HFFc6 (cell line): ENCODE data around the gene SLC5A1. TPM values are rescaled to one million over a fixed set of nuclear protein-coding genes. Genes with fewer than 3 reads are reported as not detected.

Experiments used
- DNase-seq: peaks from one replicate; pipeline ENCODE4 v3.0.0-alpha.2; 2018
- H3K27ac Mint-ChIP-seq: 2 replicates; pipeline ENCODE4 v1.8.0; 2020; ENCODE audit warnings: mild to moderate bottlenecking, mixed read lengths
- H3K27me3 Mint-ChIP-seq: 2 replicates; pipeline ENCODE4 v1.8.0; 2021; ENCODE audit warnings: mild to moderate bottlenecking, moderate library complexity, mixed read lengths; ENCODE audit not compliant: insufficient read depth
- H3K36me3 Mint-ChIP-seq: 2 replicates; pipeline ENCODE4 v1.8.0; 2021; ENCODE audit warnings: low read depth, mixed read lengths
- H3K4me1 Mint-ChIP-seq: 2 replicates; pipeline ENCODE4 v1.8.0; 2020; ENCODE audit warnings: low read depth, mixed read lengths
- H3K4me3 Mint-ChIP-seq: 2 replicates; pipeline ENCODE4 v1.8.0; 2020; ENCODE audit warnings: mild to moderate bottlenecking, moderate library complexity, mixed read lengths
- H3K9me3 Mint-ChIP-seq: 2 replicates; pipeline ENCODE4 v1.8.0; 2020; ENCODE audit warnings: mild to moderate bottlenecking, mixed read lengths
- CTCF ChIP-seq: fragments of 200-600 bp; sonication (generic); IDR thresholded peaks from 2 replicates; pipeline ENCODE4 v1.5.0; 2021; ENCODE audit warnings: antibody characterized with exemption, mild to moderate bottlenecking
- total RNA-seq, 6 experiments: library from RNA; stranded (reverse); fragmentation: NEBNext Ultra II Directional; extraction: Animal tissue kit (Norgen Biotek cat#: 25700); gene quantifications; 2 replicates in 1 of 6; 3 replicates in 5 of 6; pipeline ENCODE4 v1.2.3, GENCODE V29; 2021

SLC5A1 gene
- total RNA-seq, 6 experiments from 2014 or later = not detected

DNA sequence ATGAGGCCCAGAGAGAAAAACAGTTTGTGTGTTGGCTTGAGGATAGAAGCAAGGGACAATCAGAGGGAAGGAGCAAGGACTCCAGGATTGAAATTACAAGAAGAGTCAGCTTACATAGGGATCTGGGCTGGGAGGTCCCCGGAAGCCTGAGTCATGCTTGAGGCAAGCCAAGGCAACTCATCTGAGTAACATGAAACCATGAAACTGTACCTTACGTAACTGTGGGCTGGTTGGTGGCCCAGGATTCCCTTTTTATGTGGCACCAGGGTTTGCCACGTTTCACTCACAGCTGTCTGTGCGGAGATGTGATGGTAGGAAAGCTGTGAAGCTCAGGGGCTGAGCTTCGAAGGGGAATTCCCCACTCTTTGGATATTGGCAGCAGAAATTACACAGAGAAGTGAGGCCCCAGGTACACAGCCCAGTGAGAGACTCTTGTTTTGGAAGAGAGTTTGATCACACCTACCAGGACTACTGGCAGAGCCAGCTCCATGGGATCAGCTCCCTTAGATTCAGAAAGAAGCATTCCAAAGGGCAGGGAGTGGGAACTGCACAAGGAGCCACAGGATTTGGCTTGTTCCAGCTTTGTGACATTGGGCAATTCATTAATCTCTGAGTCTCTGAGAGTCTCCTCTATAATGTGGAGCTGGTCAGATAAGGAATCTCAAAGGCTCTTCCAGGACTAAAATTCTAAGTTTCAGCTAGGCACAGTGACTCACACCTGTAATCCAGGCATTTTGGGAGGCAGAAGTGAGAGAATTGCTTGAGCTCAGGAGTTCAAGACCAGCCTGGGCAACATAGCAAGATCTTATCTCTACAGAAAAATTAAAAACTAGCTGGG is 7.8 kb downstream of the SLC5A1 start:
- peaks cover 16% of the 10 kb centered on the region for H3K27me3 Mint-ChIP-seq
- no peaks in the 10 kb centered on the region for H3K36me3 Mint-ChIP-seq
- no peaks in the 10 kb centered on the region for H3K9me3 Mint-ChIP-seq
- DNase-seq = peak; percentile 82
- TF ChIP-seq CTCF = no peak
- H3K4me3 Mint-ChIP-seq = peak overlapping the region; percentile 18; the same call in 1 of the 2 replicates
- peaks cover 19% of the 10 kb centered on the region for H3K4me1 Mint-ChIP-seq
- peak overlapping the region; percentile 69 for H3K27ac Mint-ChIP-seq

GRCh38 chr22:32052244-32052643 is 9.2 kb downstream of the SLC5A1 start:
- no peak for DNase-seq
- Mint-ChIP-seq H3K9me3 (no peaks in the 10 kb centered on the region), H3K27me3 (peaks cover 12% of the 10 kb centered on the region), H3K36me3 (no peaks in the 10 kb centered on the region), H3K4me3 (no peak overlapping the region), H3K4me1 (peaks cover 19% of the 10 kb centered on the region), H3K27ac (no peak overlapping the region)
- TF ChIP-seq CTCF = no peak

- Mint-ChIP-seq H3K4me1 (peaks cover 19% of the 10 kb centered on the region), H3K9me3 (no peaks in the 10 kb centered on the region), H3K27ac (no peak overlapping the region), H3K4me3 (no peak overlapping the region), H3K27me3 (peaks cover 7% of the 10 kb centered on the region), H3K36me3 (no peaks in the 10 kb centered on the region)
- no peak for TF ChIP-seq CTCF
- DNase-seq = no peak
These were observed 10.1 kb downstream of the SLC5A1 start for GRCh38 chr22:32052936-32053791.

- H3K4me3 Mint-ChIP-seq = no peak overlapping the region
- H3K36me3 Mint-ChIP-seq = no peaks in the 10 kb centered on the region
- no peak overlapping the region for H3K27ac Mint-ChIP-seq
- peaks cover 11% of the 10 kb centered on the region for H3K27me3 Mint-ChIP-seq
- H3K4me1 Mint-ChIP-seq = peaks cover 16% of the 10 kb centered on the region
- no peak for DNase-seq
- H3K9me3 Mint-ChIP-seq = no peaks in the 10 kb centered on the region
- TF ChIP-seq CTCF = no peak
These were observed 12.0 kb downstream of the SLC5A1 start for GRCh38 chr22:32055069-32055468.

DNA sequence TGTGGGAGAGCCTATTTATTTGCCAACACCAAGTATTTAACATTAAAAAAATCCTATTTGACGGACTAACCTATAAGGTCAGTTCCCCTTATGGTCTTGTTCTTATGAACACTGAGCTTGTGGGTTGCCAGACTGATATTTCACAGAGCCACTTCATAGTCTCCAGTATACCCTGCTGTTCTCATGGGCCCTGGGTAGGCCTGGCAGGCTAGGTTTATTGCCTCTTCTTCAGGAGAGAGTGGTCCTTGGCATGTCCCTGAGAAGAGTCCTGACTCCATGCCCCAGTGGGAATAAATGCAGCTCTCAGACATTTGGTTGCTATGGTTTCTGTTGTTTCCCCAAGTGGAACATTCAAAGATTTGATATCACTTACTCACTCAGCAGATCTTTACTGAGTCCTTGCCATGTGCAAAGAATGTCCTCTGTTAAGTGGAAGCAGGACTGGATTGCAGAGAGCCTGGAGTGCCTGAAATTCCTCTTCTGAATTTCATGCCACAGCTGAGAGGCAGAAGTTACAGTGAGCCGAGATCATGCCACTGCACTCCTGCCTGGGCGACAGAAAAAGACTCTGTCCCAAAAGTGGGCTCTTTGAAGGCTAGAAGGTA is 15.7 kb downstream of the SLC5A1 start:
- Mint-ChIP-seq H3K27ac (no peak overlapping the region), H3K9me3 (no peaks in the 10 kb centered on the region), H3K4me3 (no peak overlapping the region), H3K4me1 (no peaks in the 10 kb centered on the region; the same call in 1 of the 2 replicates), H3K36me3 (no peaks in the 10 kb centered on the region), H3K27me3 (peaks cover 28% of the 10 kb centered on the region)
- TF ChIP-seq CTCF = no peak
- DNase-seq = peak; percentile 36
